Stimulated activated CD4-positive, alpha-beta T cell treated with anti-CD3 and anti-CD28 coated beads, Interleukin-1b, Interleukin-23, amount 100 ng/mL, for 24 hours (primary cell): ENCODE data around the gene ANKRD63.

Experiments
- DNase-seq, 4 experiments: peaks; one replicate each; pipeline ENCODE4 v3.0.0-alpha.2; 2020; ENCODE audit warnings: low read depth in 4 of 4, low spot score in 1 of 4

Gene ANKRD63

DNA sequence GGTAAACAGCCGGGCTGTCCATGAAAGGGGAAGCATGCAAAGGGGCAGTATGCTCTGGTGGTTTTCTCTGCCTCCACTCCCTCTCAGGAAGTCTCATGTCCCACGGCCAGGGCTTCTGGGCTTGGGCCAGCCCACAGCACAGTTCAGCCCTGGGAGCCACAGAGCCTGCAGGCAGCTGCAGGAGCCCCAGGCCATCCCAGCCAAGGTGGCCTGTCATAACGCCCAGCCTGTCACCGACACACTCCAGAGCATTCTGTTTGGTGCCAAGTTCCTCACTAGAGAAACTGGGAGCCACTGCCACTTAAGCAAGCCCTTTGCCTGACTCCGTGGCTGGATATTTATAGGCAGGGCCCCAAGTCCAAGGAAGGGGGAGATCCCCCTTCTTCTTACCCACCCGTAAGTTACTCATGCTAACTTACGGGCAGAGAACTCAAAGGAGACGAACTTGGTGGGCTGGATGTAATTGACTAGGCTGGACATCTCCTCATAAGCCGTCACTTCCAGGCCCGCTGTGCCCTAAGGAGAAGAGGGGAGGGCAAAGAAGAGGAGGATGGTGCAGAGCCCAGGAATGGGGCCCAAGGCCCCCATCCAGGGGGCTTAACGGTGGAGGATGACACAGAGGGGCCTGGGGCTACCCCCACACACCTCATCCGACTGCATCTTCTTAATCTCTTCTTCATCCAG, 13.2 kb upstream of the ANKRD63 start:
- no peak for DNase-seq

DNA sequence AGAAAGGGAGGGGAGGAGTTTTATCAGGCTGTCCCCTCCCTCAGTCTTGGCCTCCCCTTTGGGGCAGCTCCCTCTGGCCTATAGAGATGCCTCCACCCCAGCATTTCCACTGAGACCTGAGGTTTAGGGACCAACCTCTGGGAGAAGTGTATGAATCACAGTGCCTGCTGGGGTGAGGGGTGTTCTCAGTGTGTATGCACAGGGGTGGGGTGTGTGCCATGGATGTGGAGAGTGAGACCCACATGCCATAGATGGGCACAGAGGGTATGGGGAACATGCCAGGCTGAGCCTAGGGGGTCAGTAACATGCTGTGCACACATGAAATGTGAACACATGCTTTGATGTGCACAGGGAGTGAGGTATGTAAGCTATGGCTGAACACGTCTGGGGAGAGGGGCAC, 12.4 kb upstream of the ANKRD63 start:
- no peak for DNase-seq

DNA sequence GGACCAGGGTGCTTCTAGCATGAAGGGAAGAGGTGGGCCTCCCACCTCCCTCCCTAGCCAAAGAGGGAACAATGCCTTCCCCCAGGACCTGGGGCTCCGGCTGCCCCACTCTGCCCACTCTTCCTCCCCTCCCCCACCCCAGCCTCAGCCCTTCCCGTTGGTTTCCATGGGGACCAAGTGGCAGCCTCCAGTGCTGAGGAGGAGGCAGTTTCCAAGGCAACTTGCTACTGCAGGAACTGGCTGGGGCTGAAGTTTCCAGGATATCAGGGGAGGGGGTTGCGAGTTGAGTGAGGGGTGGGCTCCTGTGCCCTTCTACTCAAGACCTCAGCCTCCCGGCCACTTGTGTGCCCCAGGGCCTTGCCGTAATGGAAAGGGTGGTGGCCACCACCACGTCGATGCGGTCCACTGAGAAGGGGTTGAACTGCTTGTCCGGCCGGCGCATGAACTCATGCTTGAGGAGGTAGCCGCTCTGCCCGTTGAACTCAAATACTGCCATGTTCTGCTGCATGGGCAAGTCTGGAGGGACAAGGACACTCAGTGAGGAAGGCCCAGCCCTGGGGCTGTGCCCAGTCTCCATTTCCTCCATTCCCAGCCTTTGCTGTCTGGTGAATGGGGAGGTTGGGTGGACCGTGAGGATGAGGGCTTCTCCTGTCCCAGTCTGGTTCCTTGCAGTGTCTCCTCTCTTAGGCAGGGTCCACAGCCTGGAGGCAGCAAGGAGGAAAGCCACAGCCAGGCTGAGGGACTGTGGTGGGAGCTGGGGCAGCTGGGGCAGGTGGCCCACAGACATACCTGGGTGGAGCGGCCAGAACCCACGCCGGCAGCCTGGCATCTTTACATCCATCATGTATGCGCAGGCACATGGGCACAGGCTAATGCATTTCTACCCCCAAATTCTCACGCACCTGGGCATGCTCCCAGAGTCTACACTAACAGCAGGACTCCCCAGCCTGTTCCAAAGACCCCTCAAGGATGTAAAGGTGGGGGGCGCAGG, 11.3 kb upstream of the ANKRD63 start:
- DNase-seq = no peak

DNA sequence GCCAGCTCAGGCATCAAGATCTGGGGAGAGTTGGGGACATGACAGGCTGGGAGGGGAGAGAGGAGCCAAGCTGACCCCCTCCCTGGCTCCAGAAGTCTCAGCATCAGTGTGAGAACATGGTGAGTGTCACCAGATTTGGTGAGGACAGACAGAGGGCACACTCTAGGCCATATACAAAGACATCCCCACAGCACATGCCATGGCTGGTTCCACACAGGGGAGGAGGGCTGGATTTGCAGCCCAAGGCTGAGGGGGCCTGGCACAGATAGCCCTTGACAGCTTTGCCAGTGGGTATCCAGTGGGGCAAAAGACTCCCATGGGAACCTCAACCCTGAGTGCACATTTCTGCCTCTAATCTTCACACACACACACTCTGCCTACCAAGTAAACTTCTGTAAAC, 10.1 kb upstream of the ANKRD63 start:
- DNase-seq = no peak

DNA sequence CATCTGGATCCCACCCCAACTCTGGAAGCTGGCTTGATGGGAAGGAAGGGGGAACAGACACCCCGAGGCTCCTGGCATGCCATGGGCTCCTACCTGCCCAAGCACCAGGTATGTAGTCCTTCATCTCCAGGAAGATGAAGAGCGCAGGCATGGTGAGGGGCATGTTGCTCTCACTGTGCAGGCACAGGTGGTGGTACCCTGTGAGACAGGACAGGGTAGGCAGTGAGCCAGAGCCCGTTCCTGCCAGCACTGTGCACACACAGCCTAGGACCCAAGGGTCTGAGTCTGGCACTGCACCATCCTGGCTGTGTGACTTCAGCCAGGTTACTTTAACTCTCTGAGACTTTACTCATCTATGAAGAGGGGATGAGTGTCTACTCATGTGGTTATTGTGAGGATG, 9.4 kb upstream of the ANKRD63 start:
- DNase-seq = no peak

DNA sequence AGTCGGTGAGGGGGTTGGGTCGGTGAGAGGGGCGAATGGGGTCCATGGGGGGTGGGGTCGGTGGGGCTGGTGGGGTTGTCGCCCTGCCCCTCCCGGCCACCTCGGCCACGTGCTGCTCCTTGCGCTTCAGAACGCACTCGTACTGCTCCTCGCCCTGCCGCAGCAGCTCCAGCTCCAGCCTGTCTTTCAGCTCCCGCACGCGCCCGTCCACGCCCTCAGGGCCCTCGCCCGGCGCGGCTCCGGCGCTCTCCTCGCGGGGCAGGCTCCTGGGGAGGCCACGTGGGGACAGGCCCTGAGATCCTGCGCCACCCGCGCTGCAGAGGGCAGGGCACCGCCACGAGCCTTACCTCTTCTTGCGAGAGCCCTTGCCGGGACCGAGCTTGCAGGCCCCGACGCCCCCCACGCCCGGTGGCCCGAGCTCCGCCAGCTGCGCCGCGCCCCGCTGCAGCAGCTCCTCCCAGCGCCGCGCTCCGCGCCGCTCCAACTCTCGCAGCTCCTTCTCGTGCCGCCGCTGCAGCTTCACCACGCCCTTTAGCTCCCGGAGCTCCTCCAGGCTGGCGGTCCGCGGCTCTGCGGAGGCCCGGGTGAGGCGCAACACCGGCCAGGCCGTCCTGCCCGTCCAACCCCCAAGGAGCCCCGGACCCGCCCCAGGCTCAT, 8.2 kb upstream of the ANKRD63 start:
- DNase-seq = no peak

DNA sequence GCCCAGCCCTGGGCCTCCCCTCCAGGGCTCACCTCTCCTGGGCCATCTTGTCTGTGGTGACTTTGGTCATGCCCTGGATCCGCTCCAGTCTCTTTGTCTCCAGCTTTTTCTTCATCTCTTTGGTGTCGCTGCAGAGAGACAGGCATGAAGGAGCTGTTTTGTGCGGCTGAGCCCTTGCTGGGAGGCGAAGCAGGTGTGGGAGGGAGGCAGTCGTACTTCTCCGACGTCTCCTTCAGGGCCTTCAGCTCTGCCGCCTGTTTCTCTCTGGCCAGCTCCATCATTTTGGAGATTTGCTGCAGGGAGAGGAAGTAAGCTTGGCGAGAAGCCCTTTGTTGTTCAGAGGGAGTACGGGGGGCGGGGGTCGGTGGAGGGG, 7.7 kb upstream of the ANKRD63 start:
- no peak for DNase-seq

DNA sequence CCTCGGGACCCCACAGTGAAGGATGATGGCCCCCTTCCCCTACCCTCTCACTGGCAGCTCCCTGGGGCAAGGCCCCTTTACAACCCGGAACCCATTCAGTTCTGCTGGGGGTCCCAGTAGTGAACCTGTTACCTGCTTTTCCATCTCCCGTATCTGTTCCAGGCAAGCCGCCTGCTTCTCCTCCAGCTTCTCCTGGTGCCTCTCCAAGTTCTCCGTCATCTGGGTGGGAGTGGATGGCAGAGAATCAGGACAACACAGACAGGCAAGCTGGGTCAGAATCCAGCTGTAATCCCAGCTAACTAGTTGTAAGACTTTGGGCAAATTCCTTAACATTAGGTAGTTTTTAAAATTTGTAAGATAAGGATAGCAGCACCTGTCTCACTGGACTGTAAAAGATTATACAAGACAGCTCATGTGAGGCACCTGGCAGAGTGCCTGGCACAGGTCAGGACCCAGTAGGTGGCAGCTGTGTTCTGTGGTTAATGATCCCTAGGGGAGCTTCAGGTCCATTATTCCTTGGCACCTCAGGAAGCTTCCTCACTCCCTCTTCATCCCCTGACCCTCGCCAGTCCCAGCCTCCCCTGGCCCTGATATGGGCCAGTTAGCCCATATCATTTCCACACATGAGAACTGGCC, 6.4 kb upstream of the ANKRD63 start:
- DNase-seq = no peak

DNA sequence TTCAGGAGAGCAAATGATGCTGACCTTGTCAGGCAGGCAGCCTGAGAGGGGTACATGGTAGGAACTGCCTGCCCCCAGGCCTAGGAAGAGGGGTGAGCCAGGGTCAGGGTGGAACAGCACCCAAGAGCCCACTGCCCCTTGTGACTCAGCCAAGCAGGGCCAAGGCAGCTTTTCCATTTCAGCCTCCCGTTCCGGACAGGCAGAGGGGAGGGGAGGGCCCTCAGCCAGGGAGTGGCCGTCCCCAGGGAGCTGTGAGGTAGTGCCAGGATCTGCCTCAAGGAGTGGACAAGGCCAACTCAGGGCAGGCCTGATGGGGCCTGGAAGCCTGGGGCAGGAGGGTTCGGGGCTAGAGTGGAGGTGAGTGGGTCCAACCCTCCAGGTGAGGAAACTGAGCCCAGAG, 5.1 kb upstream of the ANKRD63 start:
- DNase-seq = no peak

DNA sequence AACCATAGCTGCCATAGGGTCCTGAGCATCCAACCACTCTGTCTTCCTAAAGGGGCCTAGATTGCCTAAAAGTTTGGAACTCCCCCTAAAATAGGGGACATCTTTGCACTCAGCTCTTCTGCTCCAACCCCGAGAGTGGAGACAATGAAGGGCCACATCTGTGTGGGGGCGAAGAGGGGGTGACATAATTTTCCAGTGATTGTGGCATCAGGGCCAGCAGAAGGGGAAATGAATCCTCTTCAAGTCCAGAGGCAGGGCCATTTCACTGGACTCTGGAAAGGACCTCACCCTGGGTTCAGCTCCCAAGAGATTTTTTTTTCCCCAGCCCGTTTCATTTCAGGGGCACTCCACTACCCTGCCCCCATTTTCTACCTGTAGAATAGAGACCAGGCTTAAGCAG, 4.6 kb upstream of the ANKRD63 start:
- no peak for DNase-seq

DNA sequence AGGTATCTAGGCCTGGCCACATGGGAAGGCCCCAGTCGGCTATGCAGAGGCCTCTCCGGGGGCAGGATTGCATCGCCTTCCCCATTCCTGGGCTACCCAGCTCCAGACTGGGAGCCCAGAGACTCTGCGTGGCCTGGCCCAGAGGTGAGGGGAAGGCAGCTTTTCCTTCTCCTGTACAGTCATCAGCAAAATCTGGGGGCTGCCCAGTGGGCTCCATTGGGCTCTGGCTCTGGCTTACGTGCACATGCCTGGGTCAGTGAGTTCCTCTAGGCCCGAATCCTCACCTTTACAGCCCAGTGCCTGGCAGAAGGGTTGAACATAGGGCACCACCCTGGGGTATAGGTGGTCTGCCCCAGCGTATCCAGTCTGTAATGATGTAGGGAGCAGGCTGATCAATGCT, 3.9 kb upstream of the ANKRD63 start:
- DNase-seq = no peak

DNA sequence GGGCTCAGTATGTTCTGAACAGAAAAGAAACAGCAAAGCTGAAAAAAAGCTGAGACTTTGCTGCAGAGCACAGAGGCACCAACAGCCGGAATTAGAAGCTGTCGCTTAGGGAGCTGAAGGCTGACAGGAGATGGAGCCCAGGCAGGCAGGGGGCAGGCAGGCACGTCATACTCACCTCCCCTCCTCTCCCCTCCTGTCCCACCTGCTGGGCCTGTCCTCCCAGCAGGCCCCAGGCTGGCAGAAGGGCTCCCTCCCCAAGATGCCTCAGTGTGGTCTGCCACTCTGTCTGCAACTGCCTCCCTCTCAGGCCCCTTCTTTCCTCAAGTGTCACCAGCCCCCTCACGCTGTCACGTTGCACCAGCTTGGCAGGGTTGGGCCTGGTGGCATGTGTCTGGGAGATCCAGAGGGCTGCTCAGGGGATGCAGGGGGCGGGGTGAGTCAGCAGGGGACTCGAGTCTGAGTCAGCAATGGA, 3.2 kb upstream of the ANKRD63 start:
- DNase-seq = no peak

DNA sequence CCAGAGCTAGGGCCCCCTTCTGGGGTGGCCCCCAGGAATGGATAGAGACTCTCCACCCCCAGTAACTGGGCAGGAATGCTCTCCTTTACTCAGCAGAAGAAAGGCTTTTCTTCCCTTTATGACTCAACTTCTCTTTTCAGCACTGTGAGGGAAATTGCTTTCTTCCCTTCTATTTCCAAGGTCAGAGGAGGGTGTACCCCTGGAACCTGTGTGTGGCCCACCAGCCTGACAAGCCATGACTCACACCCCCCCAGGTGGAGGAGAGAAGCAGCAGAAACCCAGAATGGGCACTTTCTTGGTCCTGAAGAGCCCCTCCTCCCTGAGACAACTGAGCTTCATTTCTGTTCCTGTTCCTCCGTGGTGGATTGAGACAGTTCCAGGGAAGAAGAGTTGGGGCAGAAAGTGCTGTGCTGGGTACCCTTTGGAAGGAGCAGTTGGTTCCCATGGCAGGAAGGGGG, 2.7 kb upstream of the ANKRD63 start:
- DNase-seq = no peak

DNA sequence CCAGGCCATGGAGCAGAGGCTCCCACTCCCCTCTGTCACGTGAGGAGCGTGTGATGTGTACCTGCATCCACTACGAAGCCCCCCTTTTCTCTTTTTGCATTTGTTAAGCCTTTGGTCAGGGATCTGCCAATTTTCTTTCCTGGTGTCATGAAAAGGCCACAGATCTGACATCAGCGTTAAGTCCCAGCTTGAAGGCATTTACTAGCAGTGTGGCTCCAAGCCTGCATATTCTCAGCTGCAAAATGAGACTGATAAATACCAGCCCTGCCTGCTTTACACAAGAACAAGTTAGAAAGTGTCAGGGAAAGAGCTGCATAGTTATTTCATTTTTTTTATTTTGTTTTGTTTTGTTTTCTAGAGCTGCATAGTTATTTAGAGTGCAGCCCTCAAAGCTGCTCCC, 2.3 kb upstream of the ANKRD63 start:
- DNase-seq = no peak

DNA sequence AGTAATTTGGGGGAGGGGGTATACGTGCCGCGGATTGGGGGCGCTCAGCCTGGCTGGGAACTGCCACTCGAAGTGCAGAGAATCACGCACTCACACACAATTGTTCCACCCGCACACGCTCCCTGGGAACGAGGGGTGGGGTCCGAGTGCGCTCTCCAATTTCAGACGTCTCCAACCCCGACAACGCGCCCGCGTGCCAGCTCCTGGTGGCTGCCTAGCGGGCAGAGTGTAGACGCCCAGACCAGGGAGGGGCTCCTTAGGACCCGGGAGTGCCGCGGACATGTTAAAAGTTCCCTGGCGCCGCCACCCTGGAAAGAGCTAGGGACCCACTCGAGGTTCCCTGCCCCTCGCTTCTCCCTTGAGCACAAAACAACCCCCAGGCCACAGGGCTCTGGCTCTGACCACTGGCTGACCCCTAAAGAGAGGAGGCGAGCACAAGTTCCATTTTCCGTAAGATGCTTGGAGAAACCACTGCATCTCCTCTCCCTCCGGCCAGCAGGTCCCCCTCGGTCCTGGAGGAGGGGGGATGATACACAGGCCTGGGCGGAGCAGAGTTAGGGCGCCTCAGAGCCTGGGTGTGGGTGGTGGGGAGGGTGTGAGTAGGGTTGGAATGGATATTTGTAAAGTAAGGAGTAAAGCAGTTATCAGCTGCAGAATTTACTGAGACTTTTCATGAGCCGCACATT, 894 bp upstream of the ANKRD63 start:
- no peak for DNase-seq

DNA sequence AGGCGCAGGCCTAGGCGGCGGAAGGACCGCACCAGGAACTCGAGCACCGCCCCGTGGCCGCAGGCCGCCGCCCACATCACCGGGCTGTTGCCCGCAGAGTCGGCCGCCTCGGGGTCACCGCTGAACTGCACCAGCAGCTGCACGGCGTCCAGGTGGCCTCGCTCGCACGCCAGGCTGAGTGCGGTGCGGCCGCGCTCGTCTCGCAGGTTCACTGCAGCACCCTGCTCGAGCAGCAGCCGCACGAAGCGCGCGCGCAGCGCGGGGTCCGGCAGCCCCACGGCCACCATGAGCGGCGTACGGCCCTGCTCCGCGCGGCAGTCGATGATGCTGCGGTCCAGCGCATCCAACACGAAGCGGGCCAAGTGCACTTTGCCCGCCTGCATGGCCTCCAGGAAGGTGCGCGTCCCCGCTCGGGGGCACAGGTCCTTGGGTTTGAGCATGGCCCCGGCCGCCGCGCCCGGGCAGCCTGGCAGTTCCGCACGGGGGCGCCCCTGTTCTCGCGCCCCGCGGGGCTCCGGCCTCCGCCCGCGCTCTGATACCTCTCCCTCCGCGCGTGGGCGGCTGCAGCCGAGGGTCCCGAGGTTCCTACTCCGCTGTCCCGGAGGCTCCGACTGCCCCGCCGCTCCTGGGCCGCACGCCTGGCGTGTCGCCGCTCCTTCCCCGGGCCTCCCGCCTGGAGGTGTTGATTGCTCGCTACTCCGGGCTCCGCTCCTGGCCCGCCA, 556 bp downstream of the ANKRD63 start:
- DNase-seq = peak in 2 of 4 experiments; percentile 9 to 28

DNA sequence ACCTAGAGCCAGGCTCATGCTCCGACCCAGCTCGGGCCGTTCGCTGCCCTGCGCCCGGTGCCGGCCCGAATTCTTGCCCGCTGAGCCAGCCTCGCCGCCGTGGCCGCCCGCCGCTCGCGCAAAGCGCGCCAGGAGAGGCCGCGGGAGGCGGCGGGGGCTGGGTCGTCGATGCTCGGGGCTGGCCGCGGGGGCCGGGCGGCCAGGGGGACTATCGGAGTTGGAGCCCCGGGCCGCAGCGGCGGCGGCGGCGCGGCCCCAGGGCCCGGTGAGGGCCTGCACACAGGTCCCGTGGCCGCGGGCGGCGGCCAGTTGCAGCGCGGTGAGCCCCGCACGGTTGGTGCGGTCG, 1.1 kb downstream of the ANKRD63 start:
- DNase-seq = no peak

DNA sequence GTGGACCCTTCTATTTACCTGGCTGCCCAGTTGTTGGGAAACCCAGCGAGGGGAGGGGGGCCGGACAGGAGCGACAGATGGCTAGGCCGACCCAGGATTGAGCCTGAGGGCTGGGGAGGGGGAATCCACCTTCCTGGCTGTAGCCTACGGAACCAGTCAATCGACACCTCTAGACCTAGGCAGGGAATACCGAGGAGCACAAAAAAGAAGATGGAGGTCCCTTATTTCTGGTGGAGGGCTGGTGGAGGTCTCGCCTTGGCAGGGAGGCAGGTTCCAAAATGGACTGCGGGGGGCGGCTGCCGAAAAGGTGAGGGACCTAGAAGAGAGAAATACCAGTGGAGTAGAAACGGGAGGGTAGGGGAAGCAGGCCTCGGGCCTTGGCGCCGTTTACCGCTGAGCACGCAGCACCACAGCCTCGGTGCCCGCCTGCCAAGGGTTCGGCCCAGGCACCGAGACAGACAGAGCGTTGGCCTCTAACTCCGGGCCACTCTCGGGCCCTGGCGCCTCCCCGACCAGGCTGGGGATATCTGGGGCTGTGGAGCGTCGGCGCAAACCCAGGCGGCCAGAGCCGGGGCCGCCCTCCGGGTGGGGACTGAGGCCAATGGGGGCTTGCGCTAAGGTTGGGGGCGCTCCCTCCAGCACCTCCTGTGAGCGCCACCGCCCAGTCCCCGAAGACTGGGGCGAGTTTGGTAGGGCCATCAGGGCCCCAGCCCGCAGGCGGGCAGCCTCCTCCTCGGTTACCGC, 1.6 kb downstream of the ANKRD63 start:
- DNase-seq = no peak

DNA sequence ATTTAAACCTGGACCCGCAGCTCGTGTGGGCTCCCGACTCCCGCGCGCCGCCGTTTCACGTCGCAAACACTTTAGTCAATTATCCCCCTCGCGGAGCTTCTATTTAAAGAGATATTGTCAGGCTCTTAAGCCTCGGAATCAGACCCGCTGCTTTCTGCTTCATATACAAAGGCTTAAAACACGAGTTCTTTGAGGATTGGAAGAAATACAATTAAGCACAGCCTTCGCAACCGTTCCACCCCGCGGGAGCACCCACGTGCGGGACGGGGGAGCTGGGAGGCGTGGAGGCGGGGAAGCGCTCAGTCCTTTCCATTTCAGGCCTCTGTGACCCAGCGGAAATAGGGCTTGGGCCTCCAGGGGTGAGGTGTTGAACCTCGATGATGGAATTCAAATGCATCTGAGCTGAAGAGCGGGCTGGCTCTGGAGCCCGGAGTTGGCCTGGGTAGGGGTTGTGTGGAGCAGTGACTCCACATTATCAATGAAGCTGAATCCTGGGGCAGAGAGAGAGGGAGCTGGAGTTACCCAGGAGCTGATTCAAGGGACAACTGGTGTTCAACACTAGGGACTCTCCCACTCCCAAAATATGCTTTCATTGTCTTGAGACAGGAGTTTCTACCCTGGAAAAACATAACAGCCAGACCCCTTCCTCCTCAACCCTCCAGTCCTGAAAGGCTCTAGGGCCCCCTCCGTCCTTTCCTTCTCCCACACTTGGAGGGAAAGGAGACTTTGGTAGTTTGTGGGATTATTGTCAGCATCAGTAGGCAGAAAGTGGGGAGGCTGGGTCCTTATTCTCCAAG, 2.4 kb downstream of the ANKRD63 start:
- no peak for DNase-seq
